DND-41 (cell line): ENCODE results near the gene PKD1.

Source experiments
- ATAC-seq: fragments of 200-7000 bp; cut with Tn5 transposase; 3 replicates; pipeline ENCODE4 v1.9.1; 2021; ENCODE audit warnings: low read depth; ENCODE audit not compliant: insufficient read depth
- DNase-seq: peaks from one replicate; pipeline ENCODE4 v3.0.0-alpha.2; 2020
- H2AFZ ChIP-seq: 2 replicates; pipeline ENCODE4 v1.6.0; 2012; ENCODE audit warnings: low read depth, low read length
- H3K27ac ChIP-seq: 2 replicates; pipeline ENCODE4 v1.5.1; 2012; ENCODE audit warnings: low read length, inconsistent platforms
- H3K27me3 ChIP-seq: fragments of 200-600 bp; sonication (generic); 2 replicates; pipeline ENCODE4 v1.6.0; 2012; ENCODE audit warnings: low read length, mild to moderate bottlenecking, inconsistent platforms; ENCODE audit not compliant: insufficient read depth, poor library complexity
- H3K36me3 ChIP-seq: 2 replicates; pipeline ENCODE4 v1.5.1; 2012; ENCODE audit warnings: low read length, inconsistent platforms; ENCODE audit not compliant: insufficient read depth
- H3K4me1 ChIP-seq: 2 replicates; pipeline ENCODE4 v1.5.1; 2012; ENCODE audit warnings: mild to moderate bottlenecking, low read length; ENCODE audit not compliant: insufficient read depth
- H3K4me2 ChIP-seq: 2 replicates; pipeline ENCODE4 v1.6.0; 2012; ENCODE audit warnings: mild to moderate bottlenecking, moderate library complexity, low read length, inconsistent platforms; ENCODE audit not compliant: insufficient read depth
- H3K4me3 ChIP-seq, 2 experiments: fragments of 200-600 bp in 1 of 2; shearing (Covaris generic) in 1 of 2; 2 replicates each; pipeline ENCODE4 v1.5.1; 2012 to 2016; ENCODE audit warnings: inconsistent platforms in 2 of 2, low read length in 2 of 2, mild to moderate bottlenecking in 2 of 2, low read depth in 1 of 2, moderate library complexity in 1 of 2
- H3K79me2 ChIP-seq: 2 replicates; pipeline ENCODE4 v1.6.0; 2012; ENCODE audit warnings: low read length, inconsistent platforms; ENCODE audit not compliant: insufficient read depth
- H3K9ac ChIP-seq: 2 replicates; pipeline ENCODE4 v1.6.0; 2012; ENCODE audit warnings: low read depth, mild to moderate bottlenecking, inconsistent platforms, low read length, moderate library complexity
- H3K9me3 ChIP-seq: 2 replicates; pipeline ENCODE4 v1.5.1; 2012; ENCODE audit warnings: low read length, moderate library complexity, mild to moderate bottlenecking, inconsistent platforms; ENCODE audit not compliant: insufficient read depth, severe bottlenecking
- H4K20me1 ChIP-seq: 2 replicates; pipeline ENCODE4 v1.6.0; 2012; ENCODE audit warnings: low read length; ENCODE audit not compliant: insufficient read depth
- EZH2 ChIP-seq: IDR thresholded peaks from 3 replicates; pipeline ENCODE4 v1.6.1; 2012; ENCODE audit warnings: borderline replicate concordance, low read depth, mild to moderate bottlenecking, moderate library complexity, low read length, inconsistent platforms; ENCODE audit not compliant: severe bottlenecking
- TF ChIP-seq, protein P1 (sequence below): IDR thresholded peaks from 2 replicates; pipeline ENCODE4 v1.5.1; 2012; ENCODE audit warnings: borderline replicate concordance, low read length, moderate library complexity, mild to moderate bottlenecking; ENCODE audit not compliant: poor library complexity, severe bottlenecking; ENCODE audit errors: extremely low read depth

The PKD1 gene

DNA sequence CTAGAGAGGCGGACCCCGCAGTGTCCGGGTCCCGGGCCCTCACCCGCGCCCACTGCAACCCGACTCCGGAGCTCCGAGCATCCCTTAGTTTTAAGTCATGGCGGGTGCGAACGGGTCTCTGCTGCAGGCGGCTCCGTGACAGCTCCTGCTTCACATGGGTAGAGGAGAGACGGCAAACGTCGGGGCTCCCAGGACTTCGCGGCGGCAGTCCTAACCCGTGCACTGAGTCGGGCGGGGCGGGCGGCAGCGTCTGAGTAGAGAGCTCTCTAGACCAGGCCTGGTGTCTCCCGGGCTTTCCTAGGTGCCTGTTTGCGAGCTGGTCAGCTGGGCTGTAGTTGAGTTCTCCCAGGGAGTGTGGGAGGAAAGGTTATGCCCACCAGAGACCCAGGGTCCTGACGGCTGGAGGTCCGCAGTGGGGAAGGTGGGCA is 87.6 kb downstream of the PKD1 start:
- Histone ChIP-seq H3K79me2 (peaks cover 36% of the 10 kb centered on the region), H4K20me1 (0 out of 2 replicates have a peak, but pooled peaks cover 2% of the 10 kb centered on the region), H3K27ac (peak overlapping the region; percentile 26), H3K4me3 (peak overlapping the region; percentile 66 to 96), H3K9ac (peak overlapping the region; percentile 77), H3K9me3 (no peaks in the 10 kb centered on the region), H3K4me1 (peaks cover 31% of the 10 kb centered on the region), H3K27me3 (no peaks in the 10 kb centered on the region), H3K4me2 (peak overlapping the region; percentile 78), H2AFZ (peak overlapping the region; percentile 79), H3K36me3 (peaks cover 56% of the 10 kb centered on the region)
- TF ChIP-seq, protein P1, sequence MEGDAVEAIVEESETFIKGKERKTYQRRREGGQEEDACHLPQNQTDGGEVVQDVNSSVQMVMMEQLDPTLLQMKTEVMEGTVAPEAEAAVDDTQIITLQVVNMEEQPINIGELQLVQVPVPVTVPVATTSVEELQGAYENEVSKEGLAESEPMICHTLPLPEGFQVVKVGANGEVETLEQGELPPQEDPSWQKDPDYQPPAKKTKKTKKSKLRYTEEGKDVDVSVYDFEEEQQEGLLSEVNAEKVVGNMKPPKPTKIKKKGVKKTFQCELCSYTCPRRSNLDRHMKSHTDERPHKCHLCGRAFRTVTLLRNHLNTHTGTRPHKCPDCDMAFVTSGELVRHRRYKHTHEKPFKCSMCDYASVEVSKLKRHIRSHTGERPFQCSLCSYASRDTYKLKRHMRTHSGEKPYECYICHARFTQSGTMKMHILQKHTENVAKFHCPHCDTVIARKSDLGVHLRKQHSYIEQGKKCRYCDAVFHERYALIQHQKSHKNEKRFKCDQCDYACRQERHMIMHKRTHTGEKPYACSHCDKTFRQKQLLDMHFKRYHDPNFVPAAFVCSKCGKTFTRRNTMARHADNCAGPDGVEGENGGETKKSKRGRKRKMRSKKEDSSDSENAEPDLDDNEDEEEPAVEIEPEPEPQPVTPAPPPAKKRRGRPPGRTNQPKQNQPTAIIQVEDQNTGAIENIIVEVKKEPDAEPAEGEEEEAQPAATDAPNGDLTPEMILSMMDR = no peak
- no peak for TF ChIP-seq EZH2
- DNase-seq (no peak), ATAC-seq (no peak; the same call in 1 of the 3 replicates)

DNA sequence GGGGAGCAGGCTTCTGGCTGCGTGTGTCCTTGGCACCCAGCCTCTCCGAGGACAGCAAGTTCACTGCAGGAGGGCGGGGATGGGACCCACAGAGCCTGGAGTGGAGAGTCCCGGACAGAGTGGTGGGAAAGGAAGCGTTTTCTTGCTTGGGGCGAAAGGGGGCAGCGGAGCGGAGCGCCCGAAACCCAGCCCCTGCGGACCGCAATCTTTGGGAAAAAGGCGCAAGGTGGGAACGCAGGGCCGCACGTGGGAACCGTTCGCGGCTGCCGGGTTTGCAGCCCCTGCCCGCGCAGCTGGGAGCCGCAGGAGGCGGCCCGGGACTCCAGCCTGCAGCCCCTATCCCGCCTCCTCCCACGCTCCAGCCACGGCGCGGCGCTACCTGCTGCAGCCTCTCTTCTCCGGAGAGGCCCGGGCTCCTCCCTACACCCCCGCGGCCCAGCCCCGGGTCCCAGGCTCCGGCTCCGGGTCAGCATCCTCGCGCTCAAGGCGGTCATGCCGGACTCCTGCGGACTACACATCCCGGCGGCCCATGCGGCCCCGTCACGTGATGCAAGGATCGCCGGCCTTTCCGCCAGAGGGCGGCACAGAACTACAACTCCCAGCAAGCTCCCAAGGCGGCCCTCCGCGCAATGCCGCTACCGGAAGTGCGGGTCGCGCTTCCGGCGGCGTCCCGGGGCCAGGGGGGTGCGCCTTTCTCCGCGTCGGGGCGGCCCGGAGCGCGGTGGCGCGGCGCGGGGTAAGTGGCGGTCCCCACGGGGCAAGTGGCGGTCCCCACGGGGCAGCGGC is 88.2 kb downstream of the PKD1 start, which contains the start of the genes NTHL1 and TSC2:
Gene NTHL1, minus strand, starts transcription at position 505 of the 786 bp plus-strand sequence. Its CDS starts 11 bp downstream, at position 494.
Gene TSC2, plus strand, starts transcription at position 656 of the 786 bp plus-strand sequence. CDS start 631 bp downstream, outside the sequence.
- H3K4me2 ChIP-seq = peak within 1 kb of the TSS; percentile 78
- peak; percentile 89 for ATAC-seq
- peak within 1 kb of the TSS; percentile 72 for H3K27ac ChIP-seq
- peak within 1 kb of the TSS; percentile 77 for H3K9ac ChIP-seq
- peak within 1 kb of the TSS; percentile 94 for H2AFZ ChIP-seq
- peaks cover 52% of the 10 kb centered on the region for H3K36me3 ChIP-seq
- 0 out of 2 replicates have a peak, but pooled peaks cover 2% of the 10 kb centered on the region for H4K20me1 ChIP-seq
- peak within 1 kb of the TSS; percentile 66 to 96 for H3K4me3 ChIP-seq
- no peaks in the 10 kb centered on the region for H3K9me3 ChIP-seq
- peaks cover 31% of the 10 kb centered on the region for H3K4me1 ChIP-seq
- H3K79me2 ChIP-seq = peaks cover 36% of the 10 kb centered on the region
- H3K27me3 ChIP-seq = no peaks in the 10 kb centered on the region
- TF ChIP-seq, protein P1 = peak; percentile 34
- TF ChIP-seq EZH2 = no peak
- peak; percentile 95 for DNase-seq

DNA sequence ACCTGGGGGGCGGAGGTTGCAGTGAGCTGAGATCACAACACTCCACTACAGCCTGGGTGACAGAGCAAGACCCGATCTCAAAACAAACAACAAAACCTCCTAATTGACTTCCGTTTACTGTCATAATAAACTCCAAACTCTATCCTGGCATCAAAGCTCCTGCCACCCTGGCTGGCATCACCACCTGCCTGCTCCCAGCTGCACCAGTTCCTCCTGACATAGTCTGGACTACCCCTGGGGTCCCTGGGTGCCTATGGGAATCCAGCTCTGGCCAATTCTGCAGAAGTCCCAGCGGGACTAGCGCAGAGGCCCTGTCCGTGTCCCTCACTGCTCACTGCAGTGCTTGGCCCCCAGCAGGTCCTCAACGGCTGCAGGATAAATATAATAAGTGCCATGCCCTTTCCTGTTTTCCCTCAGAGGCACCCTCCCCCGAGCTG is 88.8 kb downstream of the PKD1 start:
- peak overlapping the region; percentile 72 for H3K27ac ChIP-seq

More for the DNA sequence above, 88.8 kb downstream of the PKD1 start:
- ATAC-seq (no peak; the same call in 2 of the 3 replicates), DNase-seq (no peak)
- TF ChIP-seq EZH2 = no peak
- TF ChIP-seq, protein P1 = no peak
- Histone ChIP-seq H3K79me2 (peaks cover 36% of the 10 kb centered on the region), H3K4me1 (peaks cover 31% of the 10 kb centered on the region), H3K36me3 (peaks cover 46% of the 10 kb centered on the region), H3K4me2 (peak overlapping the region; percentile 78), H3K9ac (peak overlapping the region; percentile 77), H3K27me3 (no peaks in the 10 kb centered on the region), H4K20me1 (0 out of 2 replicates have a peak, but pooled peaks cover 2% of the 10 kb centered on the region), H3K4me3 (peak overlapping the region; percentile 66 to 96), H2AFZ (peak overlapping the region; percentile 94), H3K9me3 (no peaks in the 10 kb centered on the region)
